HCT116 (cell line): ENCODE data around the gene FGD5. TPM values are rescaled to one million over a fixed set of nuclear protein-coding genes. Genes with fewer than 3 reads are reported as not detected.

Experiments used
- ATAC-seq: fragments of 200-7000 bp; cut with Tn5 transposase; 2 replicates; pipeline ENCODE4 v1.9.1; 2020; ENCODE audit warnings: mild to moderate bottlenecking, moderate library complexity
- BruUV-seq: library from RNA; stranded (reverse); fragments of 400-500 nt; replicated peaks from 2 replicates; lab custom pipeline; 2021; lab: Mats Ljungman, UMichigan
- CTCF ChIA-PET: fragments of 300-600 bp; sonication (Branson Sonifier 250); formaldehyde crosslinking; loops from one replicate; lab custom pipeline; 2021; ENCODE audit warnings: antibody characterized with exemption; lab: Charles Lee
- POLR2A ChIA-PET: fragments of 300-600, 350-600 bp; sonication (Branson Sonifier 250); formaldehyde crosslinking; loops from one replicate; lab custom pipeline; 2021; ENCODE audit warnings: antibody characterized with exemption; lab: Charles Lee
- RAD21 ChIA-PET, 2 experiments: fragments of 300-600 bp; sonication (Branson Sonifier 250); formaldehyde crosslinking; loops; one replicate each; lab custom pipeline; 2023; ENCODE audit warnings: low total read pairs in 2 of 2; ENCODE audit not compliant: uncharacterized antibody in 2 of 2, unreplicated experiment in 2 of 2, low non-redundant PET in 1 of 2; lab: Charles Lee
- DNase-seq: peaks from one replicate; pipeline ENCODE4 v3.0.0-alpha.2; 2010; ENCODE audit warnings: low read depth, low spot score
- H2AFZ ChIP-seq: fragments of 200-600 bp; shearing (Covaris generic), sonication (generic); 2 replicates; pipeline ENCODE4 v1.6.1; 2017; ENCODE audit warnings: low read depth, mixed run types, mixed read lengths, antibody characterized with exemption, low read length; ENCODE audit not compliant: poor library complexity, severe bottlenecking
- H3K27ac ChIP-seq: 2 replicates; pipeline ENCODE4 v1.5.1; 2012; ENCODE audit warnings: low read depth, low read length
- H3K27me3 ChIP-seq: fragments of 200-600 bp; sonication (generic); 2 replicates; pipeline ENCODE4 v1.6.1; 2016; ENCODE audit warnings: mixed run types, low read length, mixed read lengths; ENCODE audit not compliant: insufficient read depth
- H3K36me3 ChIP-seq, 2 experiments: fragments of 200-500 bp in 1 of 2; fragments of 200-600 bp in 1 of 2; sonication (Bioruptor generic) in 1 of 2; sonication (generic) in 1 of 2; 2 replicates each; pipeline versions ENCODE4 v1.5.1 to v1.6.1; 2014 to 2016; ENCODE audit warnings: low read length in 2 of 2, inconsistent platforms in 1 of 2, mixed read lengths in 1 of 2, mixed run types in 1 of 2; ENCODE audit not compliant: insufficient read depth in 2 of 2, control insufficient read depth in 1 of 2
- H3K4me1 ChIP-seq, 2 experiments: fragments of 200-600 bp in 1 of 2; sonication (generic) in 1 of 2; 2 replicates each; pipeline versions ENCODE4 v1.5.1 to v1.6.1; 2012 to 2017; ENCODE audit warnings: low read length in 2 of 2, inconsistent platforms in 1 of 2, mild to moderate bottlenecking in 1 of 2, mixed read lengths in 1 of 2, mixed run types in 1 of 2, moderate library complexity in 1 of 2; ENCODE audit not compliant: insufficient read depth in 2 of 2, control insufficient read depth in 1 of 2
- H3K4me2 ChIP-seq: fragments of 200-600 bp; sonication (generic); 2 replicates; pipeline ENCODE4 v1.6.1; 2017; ENCODE audit warnings: mixed run types, low read length, mixed read lengths
- H3K4me3 ChIP-seq, 2 experiments: fragments of 200-600 bp in 1 of 2; sonication (generic) in 1 of 2; replicated peaks in 1 of 2; 2 replicates each; pipeline ENCODE4 v1.5.1; 2011 to 2016; ENCODE audit warnings: low read length in 2 of 2, control low read depth in 1 of 2, low read depth in 1 of 2, mild to moderate bottlenecking in 1 of 2, mixed read lengths in 1 of 2, mixed run types in 1 of 2
- H3K79me2 ChIP-seq: fragments of 200-600 bp; sonication (generic); 2 replicates; pipeline ENCODE4 v1.6.1; 2017; ENCODE audit warnings: mild to moderate bottlenecking, mixed run types, low read length, moderate library complexity, mixed read lengths; ENCODE audit not compliant: insufficient read depth
- H3K9ac ChIP-seq: fragments of 200-600 bp; sonication (generic); 2 replicates; pipeline ENCODE4 v1.6.1; 2016; ENCODE audit warnings: low read length, mixed read lengths
- H3K9me2 ChIP-seq: fragments of 200-600 bp; sonication (generic), shearing (Covaris generic); 2 replicates; pipeline ENCODE4 v1.6.1; 2017; ENCODE audit warnings: mixed run types, mild to moderate bottlenecking, moderate library complexity; ENCODE audit not compliant: insufficient read depth
- H3K9me3 ChIP-seq, 2 experiments: fragments of 200-500 bp in 1 of 2; fragments of 200-600 bp in 1 of 2; sonication (Bioruptor generic) in 1 of 2; sonication (generic) in 1 of 2; 2 replicates each; pipeline ENCODE4 v1.6.1; 2014 to 2017; ENCODE audit warnings: low read length in 2 of 2, mixed read lengths in 2 of 2, inconsistent platforms in 1 of 2, low read depth in 1 of 2, mild to moderate bottlenecking in 1 of 2, mixed run types in 1 of 2, moderate library complexity in 1 of 2; ENCODE audit not compliant: control insufficient read depth in 1 of 2, insufficient read depth in 1 of 2
- H4K20me1 ChIP-seq: fragments of 200-600 bp; sonication (generic), shearing (Covaris generic); 2 replicates; pipeline ENCODE4 v1.6.1; 2017; ENCODE audit warnings: mixed run types, mild to moderate bottlenecking, moderate library complexity; ENCODE audit not compliant: insufficient read depth
- EGR1 ChIP-seq: IDR thresholded peaks from 2 replicates; pipeline ENCODE4 v1.6.1; 2012; ENCODE audit warnings: low read depth
- EZH2 ChIP-seq: fragments of 200-600 bp; sonication (generic); IDR thresholded peaks from 2 replicates; pipeline ENCODE4 v1.6.1; 2017; ENCODE audit warnings: antibody characterized with exemption, mixed run types
- FOSL1 ChIP-seq: IDR thresholded peaks from 2 replicates; pipeline ENCODE4 v1.6.1; 2012; ENCODE audit warnings: low read depth
- JUND ChIP-seq: IDR thresholded peaks from 2 replicates; pipeline ENCODE4 v1.6.1; 2012
- POLR2A ChIP-seq: IDR thresholded peaks from 2 replicates; pipeline ENCODE4 v1.7.0; 2011; ENCODE audit warnings: borderline replicate concordance; ENCODE audit not compliant: insufficient read depth, insufficient read length; ENCODE audit errors: extremely low read depth
- REST ChIP-seq: IDR thresholded peaks from 2 replicates; pipeline ENCODE4 v1.6.1; 2012; ENCODE audit warnings: low read depth
- SP1 ChIP-seq: IDR thresholded peaks from 2 replicates; pipeline ENCODE4 v1.6.1; 2012; ENCODE audit warnings: low read depth
- TCF7L2 ChIP-seq: IDR thresholded peaks from 2 replicates; pipeline ENCODE4 v1.7.0; 2011; ENCODE audit warnings: borderline replicate concordance, inconsistent platforms; ENCODE audit not compliant: insufficient read depth, insufficient read length; ENCODE audit errors: extremely low read depth
- ZFX ChIP-seq: fragments of 450-650 bp; IDR thresholded peaks from 2 replicates; pipeline ENCODE4 v1.6.1; 2017
- ZNF274 ChIP-seq: fragments of 200-500 bp; sonication (Bioruptor generic); IDR thresholded peaks from 2 replicates; pipeline ENCODE4 v1.6.1; 2014; ENCODE audit warnings: mild to moderate bottlenecking, low read depth, low read length, inconsistent platforms
- intact Hi-C: fragments of 100-400 bp; cut with micrococcal nuclease; formaldehyde crosslinking; loops from 2 replicates; pipeline ENCODE4 v1.10.0; 2022
- total RNA-seq: library from RNA; stranded (reverse); gene quantifications from one replicate; pipeline ENCODE4 v1.2.1, GENCODE V29; 2021; ENCODE audit not compliant: unreplicated experiment
- TF ChIP-seq, protein P1 (sequence below): IDR thresholded peaks from 2 replicates; pipeline ENCODE4 v1.6.1; 2012
- TF ChIP-seq, protein P2 (sequence below): IDR thresholded peaks from 2 replicates; pipeline ENCODE4 v1.6.1; 2012

Gene FGD5
- total RNA-seq, 1 experiment from 2014 or later = 0.22 TPM

GRCh38 chr3:14957153-14957552 lies 138.4 kb downstream of the FGD5 start:
- peaks cover 4% of the 10 kb centered on the region; the same call in 1 of the 2 replicates for H4K20me1 ChIP-seq
- DNase-seq = no peak
- TF ChIP-seq FOSL1 (no peak), EGR1 (no peak), JUND (no peak), ZNF274 (no peak), POLR2A (no peak), REST (no peak), EZH2 (no peak)
- TF ChIP-seq, all 23 proteins: peak for 0
- Histone ChIP-seq H3K36me3 (peaks cover 0 to 3% of the 10 kb centered on the region in 2 experiments; a peak in 1 of 4 replicates), H3K4me2 (no peak overlapping the region), H3K9me3 (no peaks in the 10 kb centered on the region), H3K27ac (no peak overlapping the region), H3K27me3 (no peaks in the 10 kb centered on the region), H3K4me3 (no peak overlapping the region), H3K4me1 (no peaks in the 10 kb centered on the region), H2AFZ (no peak overlapping the region), H3K9me2 (no peaks in the 10 kb centered on the region), H3K9ac (no peak overlapping the region), H3K79me2 (peaks cover 89% of the 10 kb centered on the region)
- ATAC-seq = no peak
- ChIA-PET RAD21 (no interaction called here), CTCF (no interaction called here), POLR2A (no interaction called here)
- intact Hi-C loops = no loop called here
- no TSS peak for BruUV-seq

- ATAC-seq (no peak), DNase-seq (no peak)
- no peaks in the 10 kb centered on the region for H3K9me3 ChIP-seq
- H3K79me2 ChIP-seq = peaks cover 89% of the 10 kb centered on the region
- intact Hi-C loops = no loop called here
- CTCF ChIA-PET = no interaction called here
- H3K4me2 ChIP-seq = no peak overlapping the region
- H3K36me3 ChIP-seq = peaks cover 0 to 3% of the 10 kb centered on the region in 2 experiments; a peak in 1 of 4 replicates
- no peak overlapping the region for H3K27ac ChIP-seq
- POLR2A ChIA-PET = no interaction called here
- H2AFZ ChIP-seq = no peak overlapping the region
- no peak overlapping the region for H3K4me3 ChIP-seq
- H4K20me1 ChIP-seq = peaks cover 4% of the 10 kb centered on the region; the same call in 1 of the 2 replicates
- BruUV-seq = no TSS peak
- no peak overlapping the region for H3K9ac ChIP-seq
- H3K27me3 ChIP-seq = no peaks in the 10 kb centered on the region
- H3K9me2 ChIP-seq = no peaks in the 10 kb centered on the region
- RAD21 ChIA-PET = interaction anchor here in 1 of 2 experiments (0.6 kb wide), 1 partner anchor 32 kb away, joined by 5 read pairs; no protein-coding TSS in a partner anchor
- no peaks in the 10 kb centered on the region for H3K4me1 ChIP-seq
- no peak for TF ChIP-seq SP1
- TF ChIP-seq POLR2A = no peak
- no peak for TF ChIP-seq FOSL1
- TF ChIP-seq TCF7L2 = no peak
- TF ChIP-seq, protein P1, sequence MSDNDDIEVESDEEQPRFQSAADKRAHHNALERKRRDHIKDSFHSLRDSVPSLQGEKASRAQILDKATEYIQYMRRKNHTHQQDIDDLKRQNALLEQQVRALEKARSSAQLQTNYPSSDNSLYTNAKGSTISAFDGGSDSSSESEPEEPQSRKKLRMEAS = no peak
- TF ChIP-seq ZFX = no peak
- TF ChIP-seq REST = no peak
- TF ChIP-seq, protein P2, sequence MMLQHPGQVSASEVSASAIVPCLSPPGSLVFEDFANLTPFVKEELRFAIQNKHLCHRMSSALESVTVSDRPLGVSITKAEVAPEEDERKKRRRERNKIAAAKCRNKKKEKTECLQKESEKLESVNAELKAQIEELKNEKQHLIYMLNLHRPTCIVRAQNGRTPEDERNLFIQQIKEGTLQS = no peak
Measured at GRCh38 chr3:14957925-14958324, 139.2 kb downstream of the FGD5 start.
